Measurements from ENCODE around the gene ST6GALNAC3. TPM values are rescaled to one million over a fixed set of nuclear protein-coding genes. Genes with fewer than 3 reads are reported as not detected.

Gene ST6GALNAC3
- total RNA-seq, 4 donors from 2014 or later = 0.79 to 5.3 (median 1.6) TPM

DNA sequence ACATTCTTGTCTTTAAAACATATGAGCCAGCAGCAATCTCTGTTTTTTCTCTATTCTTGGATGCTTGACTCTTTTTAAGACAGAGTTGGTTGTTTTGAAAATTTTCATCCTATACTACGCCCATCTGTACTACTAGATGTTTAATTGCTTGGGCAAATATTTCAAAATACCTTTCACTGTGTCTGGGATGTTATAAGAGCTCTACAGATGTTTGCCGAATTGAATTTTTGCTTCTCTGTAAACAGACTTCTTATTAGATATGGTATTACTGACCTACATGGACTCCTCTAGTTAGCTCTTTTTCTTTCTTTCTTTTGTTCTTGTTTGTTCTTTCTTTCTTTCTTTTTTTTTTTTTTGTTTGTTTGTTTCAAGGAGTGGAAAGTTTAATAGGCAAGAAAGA is 345.1 kb downstream of the ST6GALNAC3 start:
- 80% methylated on average over 2 of the region's 2 CpGs for WGBS
- no peaks in the 10 kb centered on the region for H3K9me3 ChIP-seq
- H3K4me3 ChIP-seq = no peak overlapping the region
- DNase-seq (ENCODE audit: low spot score in 2 of 2) = no peak
- TF ChIP-seq, protein P1, sequence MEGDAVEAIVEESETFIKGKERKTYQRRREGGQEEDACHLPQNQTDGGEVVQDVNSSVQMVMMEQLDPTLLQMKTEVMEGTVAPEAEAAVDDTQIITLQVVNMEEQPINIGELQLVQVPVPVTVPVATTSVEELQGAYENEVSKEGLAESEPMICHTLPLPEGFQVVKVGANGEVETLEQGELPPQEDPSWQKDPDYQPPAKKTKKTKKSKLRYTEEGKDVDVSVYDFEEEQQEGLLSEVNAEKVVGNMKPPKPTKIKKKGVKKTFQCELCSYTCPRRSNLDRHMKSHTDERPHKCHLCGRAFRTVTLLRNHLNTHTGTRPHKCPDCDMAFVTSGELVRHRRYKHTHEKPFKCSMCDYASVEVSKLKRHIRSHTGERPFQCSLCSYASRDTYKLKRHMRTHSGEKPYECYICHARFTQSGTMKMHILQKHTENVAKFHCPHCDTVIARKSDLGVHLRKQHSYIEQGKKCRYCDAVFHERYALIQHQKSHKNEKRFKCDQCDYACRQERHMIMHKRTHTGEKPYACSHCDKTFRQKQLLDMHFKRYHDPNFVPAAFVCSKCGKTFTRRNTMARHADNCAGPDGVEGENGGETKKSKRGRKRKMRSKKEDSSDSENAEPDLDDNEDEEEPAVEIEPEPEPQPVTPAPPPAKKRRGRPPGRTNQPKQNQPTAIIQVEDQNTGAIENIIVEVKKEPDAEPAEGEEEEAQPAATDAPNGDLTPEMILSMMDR (IDR thresholded peaks at IDR 0.05) = no peak
- TF ChIP-seq POLR2AphosphoS5 (IDR thresholded peaks at IDR 0.05) (no peak), POLR2A (IDR thresholded peaks at IDR 0.05) (no peak), EP300 (IDR thresholded peaks at IDR 0.05) (no peak)
- H3K36me3 ChIP-seq = no peaks in the 10 kb centered on the region
- H3K27me3 ChIP-seq = no peaks in the 10 kb centered on the region
- H3K4me1 ChIP-seq = no peaks in the 10 kb centered on the region
- no peak overlapping the region for H3K27ac ChIP-seq

DNA sequence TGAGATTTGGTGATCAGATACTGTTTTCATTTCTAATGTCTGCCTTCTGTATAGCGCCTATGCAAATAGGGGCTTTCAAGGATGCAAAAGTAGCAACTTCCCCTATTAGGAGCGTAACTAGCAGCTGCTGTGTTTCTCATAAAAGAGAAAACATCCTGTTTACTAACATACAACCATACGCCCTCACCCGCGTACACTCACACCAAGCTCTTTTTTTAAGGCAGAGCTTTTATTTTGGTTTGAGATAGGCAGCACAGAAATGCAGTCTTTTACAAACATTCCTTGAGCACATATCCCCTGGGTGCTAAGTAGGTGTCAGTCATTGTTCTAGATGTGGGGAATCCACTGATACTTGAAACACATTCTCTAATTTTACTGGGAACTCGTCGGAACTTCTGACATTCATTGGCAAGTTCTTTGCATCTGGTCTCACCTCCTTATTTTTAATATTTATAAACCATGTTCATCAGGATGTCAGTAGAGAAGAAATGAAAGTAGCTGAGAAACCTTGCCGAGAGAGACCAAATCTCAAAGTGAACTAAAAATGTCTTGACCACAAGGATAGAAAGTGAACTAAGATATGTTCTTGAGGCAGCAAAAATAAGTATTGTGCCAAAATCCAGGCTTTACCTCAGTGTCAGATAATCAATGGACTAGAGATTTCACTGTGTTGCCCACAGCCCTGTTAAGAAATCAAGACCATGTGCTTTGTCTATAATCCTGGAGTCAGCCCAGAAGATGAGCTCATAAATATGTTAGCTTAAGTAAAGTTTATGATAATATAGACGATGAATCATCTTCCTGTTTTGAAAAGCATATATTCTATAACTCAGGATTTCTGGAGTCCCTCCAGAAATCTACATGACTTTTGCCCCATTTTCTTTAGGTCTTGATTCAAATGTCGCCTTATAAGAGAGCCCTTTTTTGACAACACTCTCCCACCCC is 350.9 kb downstream of the ST6GALNAC3 start:
- no peak overlapping the region for H3K4me3 ChIP-seq
- H3K36me3 ChIP-seq = no peaks in the 10 kb centered on the region
- H3K4me1 ChIP-seq = no peaks in the 10 kb centered on the region
- H3K9me3 ChIP-seq = no peaks in the 10 kb centered on the region
- TF ChIP-seq EP300 (IDR thresholded peaks at IDR 0.05) (no peak), POLR2AphosphoS5 (IDR thresholded peaks at IDR 0.05) (no peak), POLR2A (IDR thresholded peaks at IDR 0.05) (no peak)
- TF ChIP-seq, protein P1 (IDR thresholded peaks at IDR 0.05) = no peak
- DNase-seq (ENCODE audit: low spot score in 2 of 2) = no peak
- no peak overlapping the region for H3K27ac ChIP-seq
- WGBS = 64% methylated on average over 10 of the region's 10 CpGs
- H3K27me3 ChIP-seq = no peaks in the 10 kb centered on the region

DNA sequence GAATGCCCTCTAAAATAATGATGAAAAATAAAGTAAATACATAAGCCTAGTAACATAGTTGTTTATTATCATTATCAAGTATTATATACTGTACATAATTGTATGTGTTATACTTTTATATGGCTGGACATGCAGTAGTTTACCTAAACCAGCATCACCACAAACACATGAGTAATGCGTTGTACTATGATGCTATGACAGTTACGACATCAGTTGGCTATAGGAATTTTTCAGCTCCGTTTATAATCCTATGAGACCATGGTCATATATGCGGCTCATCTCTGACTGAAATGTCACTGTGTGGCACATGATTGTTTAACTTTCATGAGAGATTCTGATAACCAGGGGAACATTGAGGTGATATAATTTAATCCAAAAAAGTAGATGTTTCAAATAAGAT is 352.1 kb downstream of the ST6GALNAC3 start:
- Histone ChIP-seq H3K27ac (no peak overlapping the region), H3K36me3 (no peaks in the 10 kb centered on the region), H3K4me3 (no peak overlapping the region), H3K4me1 (no peaks in the 10 kb centered on the region), H3K27me3 (no peaks in the 10 kb centered on the region), H3K9me3 (no peaks in the 10 kb centered on the region)
- DNase-seq (ENCODE audit: low spot score in 2 of 2) = no peak
- no peak for TF ChIP-seq POLR2A (IDR thresholded peaks at IDR 0.05)
- TF ChIP-seq, protein P1 (IDR thresholded peaks at IDR 0.05) = no peak
- no peak for TF ChIP-seq EP300 (IDR thresholded peaks at IDR 0.05)
- TF ChIP-seq POLR2AphosphoS5 (IDR thresholded peaks at IDR 0.05) = no peak
- 98% methylated on average over 4 of the region's 4 CpGs for WGBS

DNA sequence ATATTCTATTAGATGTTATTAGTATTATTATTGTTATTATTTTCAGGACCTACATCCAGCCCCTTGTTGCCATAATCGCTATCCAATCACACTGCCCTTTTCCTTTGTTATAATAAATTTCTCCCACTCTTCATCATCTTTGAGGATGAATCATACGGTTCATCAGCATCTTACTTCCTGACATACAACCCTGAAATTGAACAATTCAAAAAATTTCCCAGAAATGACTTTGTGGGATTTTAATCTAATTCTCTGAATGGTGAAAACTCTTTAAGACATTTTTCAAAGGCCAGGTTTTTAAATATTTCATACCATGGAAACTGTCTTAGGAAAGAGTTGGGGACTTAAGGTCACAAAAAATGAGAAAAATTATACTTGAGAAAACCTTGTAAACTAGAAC is 353.5 kb downstream of the ST6GALNAC3 start:
- no peak for DNase-seq (ENCODE audit: low spot score in 2 of 2)
- H3K4me1 ChIP-seq = no peaks in the 10 kb centered on the region
- no peak overlapping the region for H3K27ac ChIP-seq
- WGBS = 90% methylated on average over 2 of the region's 2 CpGs
- H3K27me3 ChIP-seq = no peaks in the 10 kb centered on the region
- TF ChIP-seq POLR2A (IDR thresholded peaks at IDR 0.05) (no peak), EP300 (IDR thresholded peaks at IDR 0.05) (no peak), POLR2AphosphoS5 (IDR thresholded peaks at IDR 0.05) (no peak)
- TF ChIP-seq, protein P1 (IDR thresholded peaks at IDR 0.05) = no peak
- no peaks in the 10 kb centered on the region for H3K36me3 ChIP-seq
- H3K9me3 ChIP-seq = no peaks in the 10 kb centered on the region
- H3K4me3 ChIP-seq = no peak overlapping the region

DNA sequence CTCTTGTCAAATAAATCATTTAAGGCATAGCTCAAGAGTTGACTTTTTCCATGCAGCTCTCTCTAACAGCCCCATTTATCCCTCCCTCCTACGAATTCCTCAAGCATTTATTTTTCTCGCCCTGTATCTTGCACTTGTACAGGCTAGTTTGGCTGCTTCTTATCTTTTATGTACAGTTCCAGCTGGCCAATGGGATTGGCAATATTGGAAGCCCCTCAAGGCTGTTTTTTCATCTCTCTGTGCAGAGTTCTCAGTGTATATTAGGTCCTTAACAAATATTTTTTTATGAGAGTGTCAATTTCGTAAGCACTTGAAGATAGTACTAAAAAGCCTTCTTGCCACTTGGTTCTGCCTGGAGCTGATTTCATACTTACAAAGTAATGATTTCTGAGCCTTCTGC is 356.0 kb downstream of the ST6GALNAC3 start:
- Histone ChIP-seq H3K27me3 (no peaks in the 10 kb centered on the region), H3K4me3 (no peak overlapping the region), H3K27ac (no peak overlapping the region), H3K4me1 (no peaks in the 10 kb centered on the region), H3K9me3 (no peaks in the 10 kb centered on the region), H3K36me3 (no peaks in the 10 kb centered on the region)
- no peak for DNase-seq (ENCODE audit: low spot score in 2 of 2)
- WGBS = 43% methylated on average over 3 of the region's 3 CpGs
- TF ChIP-seq POLR2A (IDR thresholded peaks at IDR 0.05) (no peak), POLR2AphosphoS5 (IDR thresholded peaks at IDR 0.05) (no peak), EP300 (IDR thresholded peaks at IDR 0.05) (no peak)
- TF ChIP-seq, protein P1 (IDR thresholded peaks at IDR 0.05) = no peak
